Skeletal muscle tissue (tissue), 4 donors: ENCODE measurements around the gene SSBP2. TPM values are rescaled to one million over a fixed set of nuclear protein-coding genes. Genes with fewer than 3 reads are reported as not detected.

ENCODE experiments used
- H3K27ac ChIP-seq: one replicate; pipeline ENCODE4 v1.7.0; 2013; ENCODE audit warnings: mild to moderate bottlenecking, low read depth, low read length, inconsistent platforms
- H3K27me3 ChIP-seq, 3 donors: one replicate each; pipeline ENCODE4 v1.7.0; 2013; ENCODE audit warnings: low read length in 3 of 3; ENCODE audit not compliant: control insufficient read depth in 3 of 3, insufficient read depth in 3 of 3
- H3K36me3 ChIP-seq, 3 donors: one replicate each; pipeline ENCODE4 v1.7.0; 2013; ENCODE audit warnings: low read length in 3 of 3; ENCODE audit not compliant: control insufficient read depth in 3 of 3, insufficient read depth in 3 of 3
- H3K4me1 ChIP-seq, 3 donors: one replicate each; pipeline ENCODE4 v1.7.0; 2013; ENCODE audit warnings: low read length in 3 of 3, mild to moderate bottlenecking in 3 of 3; ENCODE audit not compliant: control insufficient read depth in 3 of 3, insufficient read depth in 3 of 3
- H3K4me3 ChIP-seq, 3 donors: one replicate each; pipeline ENCODE4 v1.7.0; 2013; ENCODE audit warnings: low read length in 3 of 3
- H3K9ac ChIP-seq, 3 donors: one replicate each; pipeline ENCODE4 v1.7.0; 2013; ENCODE audit warnings: low read length in 3 of 3, mild to moderate bottlenecking in 3 of 3, moderate library complexity in 2 of 3, low read depth in 1 of 3
- H3K9me3 ChIP-seq, 3 donors: one replicate each; pipeline ENCODE4 v1.7.0; 2013; ENCODE audit warnings: low read length in 3 of 3; ENCODE audit not compliant: control insufficient read depth in 3 of 3
- total RNA-seq: library from RNA; depleted of rRNA; stranded (reverse); fragments of >200 nt; gene quantifications from one replicate; pipeline ENCODE4 v1.2.3, GENCODE V29; 2014
- donor health status: Osteomylitis.

The SSBP2 gene
- total RNA-seq, 1 donor from 2014 or later = 44.4 TPM

DNA sequence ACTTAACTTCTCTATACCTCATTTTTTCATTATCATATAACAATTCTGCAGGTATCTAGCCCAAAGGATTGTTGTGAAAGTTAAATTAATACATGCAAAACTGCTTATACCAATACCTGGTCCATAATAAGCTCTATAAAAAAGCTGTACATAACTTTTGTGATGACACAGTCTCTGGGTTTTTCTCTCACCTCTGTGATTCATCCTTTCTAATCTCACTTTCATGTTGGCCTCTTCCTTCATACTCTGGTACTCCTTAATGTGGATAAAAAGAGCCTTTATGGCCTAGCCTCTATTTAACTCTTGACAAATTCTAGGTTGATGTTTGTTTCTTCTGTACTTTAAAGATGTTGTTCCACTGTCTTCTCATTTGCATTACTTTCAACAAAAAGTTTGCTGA lies 194.1 kb downstream of the SSBP2 start:
- H3K4me3 ChIP-seq = no peak overlapping the region
- H3K4me1 ChIP-seq = peaks cover 0 to 2% (median 2%) of the 10 kb centered on the region in 3 donors
- no peaks in the 10 kb centered on the region for H3K9me3 ChIP-seq
- no peaks in the 10 kb centered on the region for H3K27me3 ChIP-seq
- no peak overlapping the region for H3K27ac ChIP-seq
- H3K36me3 ChIP-seq = no peaks in the 10 kb centered on the region
- no peak overlapping the region for H3K9ac ChIP-seq

DNA sequence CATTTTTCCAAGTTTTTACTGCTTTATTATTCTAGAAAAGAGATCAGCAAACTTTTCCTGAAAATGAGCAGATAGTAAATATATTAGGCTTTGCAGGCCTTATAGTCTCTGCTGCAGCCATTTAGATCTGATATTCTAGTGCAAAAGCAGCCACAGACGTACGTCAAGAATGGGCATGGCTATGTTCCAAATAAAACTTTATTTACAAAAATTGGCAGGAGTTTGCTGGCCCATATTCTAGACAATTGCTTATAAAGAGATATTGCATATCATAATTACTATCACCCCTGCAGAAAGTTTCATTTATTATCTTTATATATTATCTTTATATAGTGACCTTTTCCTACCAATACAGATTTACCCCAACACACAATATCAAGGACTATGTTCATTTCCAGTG lies 195.0 kb downstream of the SSBP2 start:
- Histone ChIP-seq H3K27ac (no peak overlapping the region), H3K9ac (no peak overlapping the region), H3K9me3 (no peaks in the 10 kb centered on the region), H3K4me1 (peaks cover 0 to 2% (median 2%) of the 10 kb centered on the region in 3 donors), H3K36me3 (no peaks in the 10 kb centered on the region), H3K27me3 (no peaks in the 10 kb centered on the region), H3K4me3 (no peak overlapping the region)

DNA sequence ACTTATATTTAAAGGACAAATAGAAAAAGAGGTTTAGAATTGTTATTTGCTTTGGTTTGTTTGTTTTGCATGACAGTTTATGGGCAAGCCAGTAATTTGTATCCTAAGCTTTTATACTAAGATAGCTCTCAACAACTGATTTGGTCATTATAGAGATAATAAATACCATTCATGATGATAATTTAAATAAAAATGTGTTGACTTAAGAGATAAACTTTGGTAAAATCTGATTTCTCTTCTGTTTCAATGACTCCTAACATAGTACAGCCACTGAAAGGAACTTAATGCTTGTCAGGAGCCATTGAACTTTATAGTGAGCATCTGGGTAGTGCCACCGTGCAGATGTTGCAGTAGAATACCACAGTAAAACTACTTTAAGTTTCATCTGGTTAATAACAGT lies 196.2 kb downstream of the SSBP2 start:
- Histone ChIP-seq H3K4me3 (no peak overlapping the region), H3K9ac (no peak overlapping the region), H3K27me3 (no peaks in the 10 kb centered on the region), H3K9me3 (no peaks in the 10 kb centered on the region), H3K27ac (no peak overlapping the region), H3K4me1 (peaks cover 0 to 2% (median 2%) of the 10 kb centered on the region in 3 donors), H3K36me3 (no peaks in the 10 kb centered on the region)

DNA sequence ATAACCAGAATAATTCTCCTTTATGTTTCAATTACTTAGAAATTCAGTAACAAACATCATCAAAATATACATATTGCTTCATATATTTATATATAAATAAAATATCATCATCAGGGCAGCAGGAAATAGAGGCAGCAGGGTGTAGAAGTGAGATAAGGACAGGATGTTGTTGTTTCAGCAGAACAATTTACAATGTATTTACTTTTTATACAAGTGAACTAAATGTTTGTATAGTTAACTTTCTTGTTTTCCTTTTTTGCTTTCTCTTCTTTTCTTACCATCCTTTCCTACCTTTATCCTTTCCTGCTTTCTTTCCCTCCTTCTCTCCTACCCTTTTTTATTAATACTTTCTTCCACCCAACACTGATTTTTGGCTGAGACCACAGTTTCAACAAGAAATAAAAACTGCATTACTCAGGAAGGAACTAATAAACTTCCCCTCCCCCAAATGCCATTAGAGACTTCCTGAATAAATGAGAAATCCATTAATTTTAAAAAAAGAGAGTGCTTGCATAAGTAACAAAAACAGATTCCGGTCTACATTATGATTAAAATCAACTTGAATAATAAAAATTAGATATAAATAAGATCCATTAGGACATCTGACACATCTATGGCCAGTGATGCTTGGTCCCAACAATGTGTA lies 197.2 kb downstream of the SSBP2 start:
- Histone ChIP-seq H3K9ac (no peak overlapping the region), H3K27ac (no peak overlapping the region), H3K4me3 (no peak overlapping the region), H3K4me1 (peaks cover 0 to 2% (median 2%) of the 10 kb centered on the region in 3 donors), H3K27me3 (no peaks in the 10 kb centered on the region), H3K9me3 (no peaks in the 10 kb centered on the region), H3K36me3 (no peaks in the 10 kb centered on the region)

DNA sequence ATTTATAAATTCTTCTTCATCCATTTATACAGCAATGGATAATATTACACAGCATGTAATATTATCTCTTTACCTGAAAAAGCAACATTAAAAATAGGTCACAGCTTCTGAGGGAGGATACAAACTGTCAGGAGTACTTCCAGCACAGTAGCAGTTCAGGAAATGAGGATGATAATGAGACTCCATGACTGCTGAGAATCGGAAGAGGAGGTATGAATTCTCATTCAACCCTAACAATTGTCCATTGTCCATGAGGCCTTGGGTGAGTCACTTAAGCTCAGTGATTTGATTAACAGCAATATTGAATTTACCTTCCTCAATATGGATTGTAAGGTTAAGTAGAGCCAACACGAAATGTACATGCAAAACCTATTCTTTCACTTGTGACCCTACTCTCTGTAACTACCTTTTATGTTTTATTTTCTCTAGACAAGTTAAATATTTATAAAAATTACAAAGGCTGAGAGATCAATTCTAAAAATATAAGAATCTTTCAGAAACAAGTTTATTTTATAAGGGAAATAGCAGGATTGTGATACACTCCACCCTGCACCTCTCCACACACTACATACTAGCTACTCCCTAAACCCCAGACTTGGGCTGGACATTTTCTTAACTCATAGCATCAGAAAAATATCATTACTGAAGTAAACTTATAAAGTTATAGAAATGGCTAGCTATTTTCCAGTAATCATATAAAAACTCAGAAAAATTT lies 197.9 kb downstream of the SSBP2 start:
- Histone ChIP-seq H3K4me3 (no peak overlapping the region), H3K36me3 (no peaks in the 10 kb centered on the region), H3K9ac (no peak overlapping the region), H3K27me3 (no peaks in the 10 kb centered on the region), H3K4me1 (peaks cover 0 to 2% (median 2%) of the 10 kb centered on the region in 3 donors), H3K9me3 (no peaks in the 10 kb centered on the region), H3K27ac (no peak overlapping the region)

DNA sequence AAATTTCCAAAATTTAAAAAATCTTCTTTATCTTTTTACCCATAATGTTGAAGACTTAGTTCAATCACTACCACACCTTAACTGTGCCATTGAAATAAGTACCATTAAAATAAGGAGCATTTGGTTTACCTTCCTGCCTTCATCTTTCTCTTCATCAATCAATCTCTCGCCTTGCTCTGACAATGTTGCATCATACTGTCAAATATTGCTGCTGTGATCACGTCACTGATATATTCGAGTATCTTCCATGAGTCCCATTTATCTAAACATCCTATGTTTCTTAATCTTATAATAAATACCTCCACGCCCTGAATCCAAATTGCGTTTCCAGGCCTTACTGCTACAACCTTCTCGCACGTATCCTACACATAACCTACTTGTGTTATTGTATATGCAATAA lies 201.8 kb downstream of the SSBP2 start:
- Histone ChIP-seq H3K4me1 (peaks cover 0 to 2% (median 2%) of the 10 kb centered on the region in 3 donors), H3K9ac (no peak overlapping the region), H3K36me3 (no peaks in the 10 kb centered on the region), H3K9me3 (no peaks in the 10 kb centered on the region), H3K4me3 (no peak overlapping the region), H3K27ac (no peak overlapping the region), H3K27me3 (no peaks in the 10 kb centered on the region)

DNA sequence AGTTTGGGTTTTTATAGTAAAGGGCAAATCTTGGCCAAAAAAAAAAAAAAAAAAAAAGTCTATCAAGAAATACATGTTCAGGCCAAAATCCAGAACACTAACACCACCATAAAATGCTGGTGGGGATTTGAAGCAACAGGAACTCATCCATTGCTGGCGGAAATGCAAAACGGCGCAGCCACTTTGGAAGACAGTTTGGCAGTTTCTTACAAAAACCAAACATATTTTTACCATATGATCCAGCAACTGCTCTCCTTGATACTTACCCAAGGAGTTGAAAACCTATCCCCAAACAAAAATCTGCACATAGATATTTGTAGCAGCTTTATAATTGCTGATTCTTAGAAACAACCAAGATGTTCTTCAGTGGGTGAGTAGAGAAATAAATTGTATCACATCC lies 203.9 kb downstream of the SSBP2 start:
- Histone ChIP-seq H3K4me1 (no peaks in the 10 kb centered on the region), H3K4me3 (no peak overlapping the region), H3K9ac (no peak overlapping the region), H3K36me3 (no peaks in the 10 kb centered on the region), H3K27ac (no peak overlapping the region), H3K9me3 (no peaks in the 10 kb centered on the region), H3K27me3 (no peaks in the 10 kb centered on the region)

DNA sequence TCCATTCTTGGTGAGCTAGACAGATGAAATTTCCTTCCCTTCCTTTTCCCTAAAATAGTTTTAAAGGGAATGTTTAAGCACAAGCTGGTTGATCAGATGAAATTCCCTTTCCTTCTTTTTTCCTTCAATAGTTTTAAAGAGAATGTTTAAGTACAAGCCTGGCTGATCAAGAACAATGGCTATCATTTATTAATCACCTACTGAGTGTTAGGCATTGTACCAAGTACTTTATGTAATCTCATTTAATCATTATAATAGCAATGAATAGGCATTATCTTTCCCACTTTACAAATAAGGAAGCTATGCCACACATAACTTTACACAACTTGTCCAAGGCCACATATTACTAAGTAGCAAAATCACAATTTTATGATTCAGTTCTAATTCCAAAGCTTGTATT lies 205.0 kb downstream of the SSBP2 start:
- H3K36me3 ChIP-seq = no peaks in the 10 kb centered on the region

DNA sequence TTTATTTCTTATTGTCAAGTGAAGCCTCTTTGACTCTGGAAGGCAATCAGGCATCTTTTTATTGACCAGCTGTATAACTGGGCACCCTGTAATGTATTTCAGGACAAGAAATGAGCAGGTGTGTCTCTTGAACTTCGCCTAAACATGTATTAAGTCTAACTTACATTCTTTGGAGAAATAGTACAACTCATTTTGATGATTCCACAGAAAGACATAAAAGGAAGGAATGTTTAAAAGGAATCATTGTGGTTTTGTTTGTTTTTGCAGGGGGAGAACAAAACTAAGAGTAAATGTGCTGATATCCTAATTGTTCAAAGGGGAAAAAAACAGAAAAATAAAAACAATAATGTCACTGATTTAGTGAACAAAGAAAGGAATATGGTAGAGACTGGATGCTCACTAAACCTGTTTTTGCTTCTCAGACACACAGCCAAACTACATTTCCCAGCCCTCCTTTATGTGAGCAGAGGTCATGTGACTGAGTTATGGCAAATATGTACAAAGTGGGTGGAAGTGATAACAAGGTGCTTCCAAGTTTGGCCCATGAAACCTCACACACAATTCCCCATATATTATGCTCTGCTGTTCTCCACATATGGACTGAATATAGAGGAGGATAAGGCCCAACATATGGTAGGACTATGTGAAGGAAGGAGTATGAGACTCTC lies 206.4 kb downstream of the SSBP2 start:
- Histone ChIP-seq H3K36me3 (no peaks in the 10 kb centered on the region), H3K4me3 (no peak overlapping the region), H3K27me3 (no peaks in the 10 kb centered on the region), H3K9me3 (no peaks in the 10 kb centered on the region), H3K4me1 (no peaks in the 10 kb centered on the region), H3K27ac (no peak overlapping the region), H3K9ac (no peak overlapping the region)

More for the DNA sequence above, 205.0 kb downstream of the SSBP2 start:
- Histone ChIP-seq H3K27ac (no peak overlapping the region), H3K4me3 (no peak overlapping the region), H3K9ac (no peak overlapping the region), H3K4me1 (no peaks in the 10 kb centered on the region), H3K9me3 (no peaks in the 10 kb centered on the region), H3K27me3 (no peaks in the 10 kb centered on the region)

DNA sequence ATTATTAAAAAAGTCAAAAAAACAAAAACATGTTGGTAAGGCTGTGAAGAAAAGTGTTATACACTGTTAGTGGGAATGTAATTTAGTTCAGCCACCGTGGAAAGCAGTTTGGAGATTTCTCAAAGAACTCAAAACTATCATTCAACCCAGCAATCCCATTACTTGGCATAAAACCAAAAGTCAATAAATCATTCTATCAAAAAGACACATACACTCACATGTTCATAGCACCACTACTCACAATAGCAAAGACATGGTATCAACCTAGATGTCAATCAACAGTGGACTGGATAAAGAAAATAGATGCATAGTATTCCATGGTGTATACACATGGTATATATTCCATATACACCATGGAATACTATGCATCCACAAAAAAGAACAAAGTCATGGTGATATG lies 208.7 kb downstream of the SSBP2 start:
- no peaks in the 10 kb centered on the region for H3K9me3 ChIP-seq
- no peaks in the 10 kb centered on the region for H3K4me1 ChIP-seq
- H3K36me3 ChIP-seq = peaks cover 0 to 2% (median 0%) of the 10 kb centered on the region in 3 donors
- no peak overlapping the region for H3K27ac ChIP-seq
- H3K9ac ChIP-seq = no peak overlapping the region
- H3K4me3 ChIP-seq = no peak overlapping the region
- no peaks in the 10 kb centered on the region for H3K27me3 ChIP-seq
